Stimulated activated naive CD4-positive, alpha-beta T cell treated with Interleukin-2 at 50 U/mL for 16 hours (primary cell): ENCODE data around the gene TTR.

Experiments
- DNase-seq: peaks from one replicate; lab custom pipeline; 2025; lab: John Stamatoyannopoulos, UW

The TTR gene

GRCh38 chr18:31591628-31592027 is at the start of gene TTR:
TSS of gene TTR (plus strand) at chr18:31591877. CDS start at chr18:31591903, 26 bp downstream.
- DNase-seq: no peak

DNA sequence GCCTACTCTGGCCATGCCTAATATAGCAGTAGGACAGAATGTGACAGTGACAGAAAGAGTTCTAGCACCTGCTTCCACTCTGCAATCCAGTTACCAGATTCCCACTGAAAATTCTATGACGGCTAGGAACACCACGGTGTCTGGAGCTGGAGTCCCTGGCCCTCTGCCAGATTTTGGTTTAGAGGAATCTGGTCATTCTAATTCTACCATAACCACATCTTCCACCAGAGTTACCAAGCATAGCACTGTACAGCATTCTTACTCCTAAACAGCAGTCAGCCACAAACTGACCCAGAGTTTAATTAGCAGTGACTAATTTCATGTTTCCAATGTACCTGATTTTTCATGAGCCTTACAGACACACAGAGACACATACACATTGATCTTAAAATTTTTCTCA is 45.2 kb upstream of the TTR start:
- no peak for DNase-seq

DNA sequence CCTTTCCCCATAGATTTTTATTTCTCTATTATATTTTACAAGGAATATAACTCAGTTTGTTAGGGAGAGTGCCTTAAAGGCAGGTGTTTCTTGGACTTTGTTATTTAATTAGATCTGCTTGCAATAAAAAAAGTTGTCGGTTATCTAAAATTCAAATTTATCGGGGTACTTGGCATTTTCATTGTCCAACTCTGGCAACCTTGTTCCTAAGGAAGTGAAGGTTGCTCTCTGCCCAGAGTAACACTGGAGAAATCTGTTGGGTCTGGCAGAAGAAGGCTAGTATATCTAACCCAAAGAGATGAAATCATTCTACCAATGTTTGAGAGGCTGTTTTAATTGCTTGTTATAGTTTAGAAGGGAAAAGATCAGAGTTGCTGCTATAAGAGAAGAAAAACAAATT is 42.8 kb upstream of the TTR start:
- DNase-seq: no peak

DNA sequence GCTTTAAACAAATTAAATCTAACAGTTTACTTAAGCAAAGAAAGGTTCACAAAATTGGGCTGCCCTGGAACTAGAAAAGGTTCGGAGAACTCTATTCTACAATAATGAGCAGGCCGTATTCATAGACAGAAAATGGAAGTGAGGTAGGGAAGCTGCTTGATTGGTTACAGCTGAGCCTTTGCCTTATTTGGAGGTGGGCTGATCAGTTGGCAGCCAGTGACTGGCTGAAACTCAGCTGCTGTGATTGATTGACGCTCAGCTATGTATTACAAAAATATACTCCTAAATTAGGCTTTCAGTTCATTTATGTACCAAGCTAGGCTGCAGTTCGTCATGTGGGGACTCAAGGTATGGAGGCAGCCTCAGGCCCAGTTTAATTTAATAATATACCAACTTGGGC is 42.3 kb upstream of the TTR start:
- no peak for DNase-seq

- no peak for DNase-seq
Measured at GRCh38 chr18:31551883-31552282, 39.8 kb upstream of the TTR start.

- no peak for DNase-seq
Measured at GRCh38 chr18:31553800-31554199, 37.9 kb upstream of the TTR start.

DNA sequence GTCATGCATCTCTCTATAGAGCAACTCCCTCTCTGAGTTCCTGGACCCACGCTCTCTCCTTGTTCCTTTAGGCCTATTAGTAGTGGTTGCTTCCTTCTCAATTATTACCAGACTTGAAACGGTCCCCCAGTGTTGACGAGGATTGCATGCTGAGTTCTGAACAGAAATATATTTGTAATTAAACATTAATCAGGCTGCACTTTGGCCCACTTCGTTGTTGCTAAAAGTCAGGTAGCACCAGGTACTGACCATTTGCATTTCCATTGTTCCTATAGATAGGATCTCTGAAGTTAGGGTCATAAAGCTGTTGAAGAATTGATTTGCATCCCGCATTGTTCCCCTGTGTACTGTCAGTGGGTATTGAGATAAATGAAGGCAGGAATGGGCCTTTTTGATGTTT is 36.9 kb upstream of the TTR start:
- DNase-seq: no peak

DNA sequence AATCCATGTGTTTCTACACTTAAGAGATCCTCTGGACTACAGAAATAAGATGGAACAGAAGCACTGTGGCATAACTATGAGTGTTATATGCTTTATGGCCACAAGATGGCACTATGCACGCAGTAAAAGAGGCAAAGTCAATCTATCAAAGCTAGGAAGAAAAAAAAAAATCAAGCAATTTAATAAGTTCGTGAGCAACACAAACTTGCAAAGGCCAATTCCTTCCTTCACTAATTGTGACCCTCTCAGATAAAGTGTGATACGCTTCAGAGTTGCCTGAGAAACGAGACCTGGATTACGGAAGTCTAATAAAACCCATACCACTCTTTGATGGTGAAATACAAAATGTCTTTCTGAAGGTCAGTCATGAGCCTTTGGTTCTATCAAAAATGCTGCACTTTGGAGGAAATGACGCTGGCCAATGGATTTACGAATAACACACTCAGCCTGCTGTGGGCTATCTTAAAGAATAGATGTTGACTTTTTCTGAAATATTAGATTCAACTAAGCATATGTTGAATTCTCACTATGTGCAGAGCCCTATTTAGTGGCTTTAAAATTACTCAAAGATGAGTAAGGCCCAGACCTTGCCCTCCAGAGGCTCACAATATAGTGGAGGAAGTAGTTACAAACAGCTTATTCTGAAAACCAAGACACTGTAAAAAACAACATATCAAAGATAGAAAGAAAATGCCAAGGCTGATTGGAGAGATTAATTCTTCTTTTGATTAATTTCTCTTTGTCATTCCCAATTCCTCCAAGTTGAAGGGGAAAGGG is 35.5 kb upstream of the TTR start:
- no peak for DNase-seq

DNA sequence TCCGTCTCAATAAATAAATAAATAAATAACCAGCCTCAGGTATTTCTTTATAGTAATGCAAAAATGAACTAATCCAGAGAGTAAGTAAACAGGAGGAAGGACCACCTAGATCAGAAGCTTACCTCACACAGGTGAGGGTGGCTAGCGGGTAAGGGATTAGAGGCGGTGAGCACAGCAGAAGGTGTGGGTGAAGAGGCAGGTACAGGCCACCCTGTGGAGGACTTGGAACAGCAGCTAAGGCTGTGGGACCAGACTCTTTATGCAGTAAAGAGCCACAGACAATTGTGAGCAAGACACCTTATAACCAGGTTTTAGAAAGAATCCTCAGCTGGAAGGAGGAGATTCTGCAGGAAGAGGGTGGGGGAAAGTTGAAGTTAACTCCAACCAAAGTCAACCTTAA is 34.2 kb upstream of the TTR start:
- DNase-seq: no peak

- DNase-seq: no peak
Measured at GRCh38 chr18:31558567-31558966, 33.1 kb upstream of the TTR start.

GRCh38 chr18:31562726-31563125 is 29.0 kb upstream of the TTR start:
- DNase-seq: no peak

- no peak for DNase-seq
Measured at GRCh38 chr18:31563778-31564177, 27.9 kb upstream of the TTR start.

GRCh38 chr18:31565345-31565744 is 26.3 kb upstream of the TTR start:
- no peak for DNase-seq

- no peak for DNase-seq
Measured at GRCh38 chr18:31565782-31566512, 25.7 kb upstream of the TTR start.

DNA sequence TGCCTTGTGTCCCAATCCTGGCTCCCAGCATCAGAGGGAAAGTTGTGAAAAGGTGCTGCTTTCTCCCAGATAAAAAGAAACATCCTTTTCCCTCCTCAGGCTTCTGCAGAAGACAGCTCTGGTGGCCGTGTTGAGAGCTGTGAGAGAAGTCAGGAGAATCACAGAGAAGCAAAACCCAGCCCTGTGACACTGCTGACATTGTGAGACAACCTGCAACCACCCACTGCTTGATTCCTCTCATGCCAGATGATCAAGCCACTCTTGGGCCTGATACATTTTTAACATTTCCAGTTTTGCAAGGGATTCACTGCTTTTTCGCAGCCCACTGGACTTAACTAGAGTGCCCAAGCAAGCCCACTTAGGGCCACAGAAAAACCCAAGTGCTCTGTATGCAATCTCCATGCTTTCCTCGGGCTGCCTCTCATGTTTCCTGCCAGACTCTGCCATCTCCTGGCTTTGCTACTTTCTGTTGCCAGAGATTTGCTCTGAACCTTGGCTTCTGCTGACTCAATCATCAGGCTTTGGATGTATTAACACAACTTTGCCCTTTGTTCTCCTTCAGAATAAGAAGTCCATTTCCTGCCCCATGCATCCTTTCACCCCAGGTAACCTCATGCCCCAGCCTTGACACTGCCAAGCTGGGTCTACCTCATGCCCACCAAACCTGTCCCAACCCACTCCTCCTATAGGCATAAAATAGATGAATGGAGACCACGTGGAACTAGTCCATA is 24.9 kb upstream of the TTR start:
- no peak for DNase-seq

GRCh38 chr18:31572368-31572767 is 19.3 kb upstream of the TTR start:
- DNase-seq: no peak

DNA sequence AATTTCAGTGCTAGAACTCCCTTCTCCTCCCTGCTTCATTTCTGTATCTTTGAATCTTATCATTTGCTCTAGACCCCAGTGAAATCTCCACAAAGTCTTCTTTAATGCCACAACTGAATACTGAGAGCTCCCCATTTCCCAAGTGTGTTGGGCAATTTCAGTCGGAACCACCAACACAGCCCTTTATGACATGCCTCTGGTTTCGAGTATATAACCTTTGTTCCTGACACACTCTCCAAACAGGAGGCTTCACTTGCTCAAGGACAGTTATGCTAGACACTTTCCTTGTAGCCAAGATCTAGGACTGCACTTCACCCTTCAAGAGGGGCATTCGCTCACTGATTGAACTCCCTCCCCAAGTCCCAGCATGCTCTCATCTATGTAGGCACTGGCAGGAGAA is 18.6 kb upstream of the TTR start:
- DNase-seq: no peak

DNA sequence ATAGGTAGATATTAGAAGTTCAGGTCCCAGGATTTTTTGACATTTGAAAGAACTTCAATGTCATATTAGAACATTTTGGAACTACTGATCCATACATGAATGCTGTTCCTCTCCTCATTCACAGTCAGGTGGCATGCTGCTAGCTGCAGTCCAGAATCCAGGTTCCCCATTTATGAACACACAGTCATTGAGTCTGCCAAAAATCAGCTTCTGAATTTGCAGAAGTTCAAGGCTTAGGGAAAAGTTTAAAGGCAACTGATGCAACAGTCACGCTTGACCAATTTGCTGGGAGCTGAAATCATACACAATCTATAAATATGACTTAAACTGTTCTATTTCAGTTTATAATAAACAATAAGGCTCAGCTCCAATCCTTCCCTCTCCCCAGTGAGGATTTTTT is 17.3 kb upstream of the TTR start:
- DNase-seq: no peak

DNA sequence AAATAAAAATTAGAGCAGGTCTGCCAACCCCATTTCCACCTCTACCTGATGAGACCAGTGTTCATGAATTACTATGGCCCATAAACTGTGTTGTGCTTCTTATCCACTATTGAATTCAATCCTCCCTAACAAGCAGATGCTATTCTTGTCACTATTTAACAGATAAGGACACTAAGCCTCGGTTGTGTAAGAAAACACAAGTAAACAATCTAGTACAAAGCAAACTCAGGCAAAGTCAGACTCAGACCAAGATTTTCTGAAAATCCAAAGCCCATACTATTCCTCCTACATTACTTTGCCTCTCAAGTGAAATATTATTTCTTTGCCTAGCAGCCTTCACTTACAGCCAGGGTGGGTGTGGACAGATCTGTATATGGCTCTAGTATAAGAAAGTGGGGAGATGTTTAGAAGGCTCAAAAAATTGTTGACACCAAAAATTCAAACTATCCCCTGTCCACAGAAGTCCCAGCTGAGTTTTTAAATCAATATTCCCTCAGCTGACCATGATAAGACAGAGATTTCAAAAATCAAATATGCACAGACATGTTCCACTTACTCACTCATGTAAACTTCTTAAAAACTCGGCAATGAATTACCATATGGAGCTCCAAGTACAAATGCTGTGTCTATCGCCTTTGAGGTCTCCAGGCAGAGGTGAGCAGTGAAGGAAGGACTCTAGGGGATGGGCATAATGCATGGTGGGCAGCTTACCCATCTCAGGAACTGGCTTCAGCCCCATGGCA is 16.0 kb upstream of the TTR start:
- no peak for DNase-seq

DNA sequence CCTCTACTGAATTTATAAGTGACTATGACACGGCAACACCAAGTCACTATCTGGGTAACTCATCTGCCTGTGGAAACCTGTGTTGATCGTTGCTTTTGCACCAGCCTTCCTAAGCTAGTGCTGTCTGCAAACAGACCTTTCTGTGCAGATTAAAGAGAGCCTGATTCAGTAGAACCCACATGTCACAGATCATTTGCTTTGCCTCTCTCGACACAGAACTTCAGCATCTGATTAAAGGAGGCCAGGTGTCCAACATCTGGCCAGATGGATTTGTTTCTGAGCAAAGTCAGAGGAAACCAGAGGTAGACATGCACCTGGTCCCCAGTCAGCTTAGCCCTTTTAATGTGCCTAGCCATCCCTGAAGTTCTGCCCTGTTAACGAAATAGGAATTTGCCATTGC is 15.0 kb upstream of the TTR start:
- DNase-seq: no peak

GRCh38 chr18:31577195-31577594 is 14.5 kb upstream of the TTR start:
- no peak for DNase-seq

GRCh38 chr18:31578126-31578525 is 13.6 kb upstream of the TTR start:
- DNase-seq: no peak
